AG04449 (cell line): Measurements from ENCODE around the gene LILRB5.
"Not testable (repeated sequence)": the region's sequence is repeated elsewhere in the genome, so short reads cannot be mapped to it uniquely, and the experiment has no call there.

Source experiments
- CTCF ChIA-PET: fragments of 350-600 bp; formaldehyde crosslinking; extraction: SDS; loops from one replicate; lab custom pipeline; 2021; ENCODE audit warnings: antibody characterized with exemption; lab: Yijun Ruan, JAX
- POLR2A ChIA-PET: fragments of 400-600, 350-600 bp; formaldehyde crosslinking; extraction: SDS; loops from one replicate; lab custom pipeline; 2020; ENCODE audit warnings: antibody characterized with exemption, inconsistent platforms; lab: Yijun Ruan, JAX
- DNase-seq: peaks from one replicate; pipeline ENCODE4 v3.0.0-alpha.2; 2010; ENCODE audit warnings: low read depth, low spot score
- H3K4me3 ChIP-seq: 2 replicates; pipeline ENCODE4 v1.5.1; 2011; ENCODE audit warnings: low read depth, mild to moderate bottlenecking, control low read depth, low read length
- TF ChIP-seq, protein P1 (sequence below): IDR thresholded peaks from one replicate; pipeline ENCODE4 v1.5.1; 2011; ENCODE audit warnings: mild to moderate bottlenecking, moderate library complexity, low read length, control low read depth, inconsistent platforms; ENCODE audit not compliant: insufficient read depth; ENCODE audit errors: missing control alignments

LILRB5 gene

GRCh38 chr19:54219702-54220101 is 37.4 kb downstream of the LILRB5 start:
- CTCF ChIA-PET, DNase-seq, POLR2A ChIA-PET, H3K4me3 ChIP-seq: not testable (repeated sequence)

DNA sequence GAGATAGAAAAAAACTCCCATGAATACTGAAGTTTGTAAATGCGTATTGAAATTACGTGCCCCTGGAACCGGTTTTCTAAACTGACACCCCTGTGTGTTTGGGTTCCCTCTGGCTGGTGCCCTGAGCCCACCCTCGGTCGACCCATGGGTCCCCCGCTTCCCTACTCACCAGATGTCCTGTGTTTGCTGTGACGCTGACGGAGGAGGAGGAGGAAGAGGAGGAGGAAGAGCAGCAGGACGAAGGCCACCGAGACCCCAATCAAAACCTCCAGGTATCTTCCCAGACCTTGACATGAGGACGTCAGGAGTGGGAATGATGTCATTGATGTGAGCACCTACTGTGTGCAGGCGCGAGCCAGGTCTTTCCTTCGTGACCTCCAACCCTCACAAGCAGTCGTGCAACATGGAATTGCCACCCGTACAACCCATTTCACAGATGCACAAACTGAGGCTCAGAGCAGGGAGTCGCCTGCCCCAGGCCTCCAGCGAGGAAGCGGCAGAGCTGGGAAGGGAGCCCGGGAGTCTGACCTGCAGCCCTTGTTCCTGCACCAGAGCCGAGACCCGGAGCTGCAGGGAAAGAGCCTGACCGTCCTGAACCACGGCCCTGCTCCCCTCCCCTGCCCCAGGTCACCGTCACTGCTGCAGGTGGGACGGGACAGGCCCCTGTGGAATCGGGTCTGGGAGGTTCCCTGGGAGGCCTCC is 38.0 kb downstream of the LILRB5 start:
- TF ChIP-seq, protein P1, sequence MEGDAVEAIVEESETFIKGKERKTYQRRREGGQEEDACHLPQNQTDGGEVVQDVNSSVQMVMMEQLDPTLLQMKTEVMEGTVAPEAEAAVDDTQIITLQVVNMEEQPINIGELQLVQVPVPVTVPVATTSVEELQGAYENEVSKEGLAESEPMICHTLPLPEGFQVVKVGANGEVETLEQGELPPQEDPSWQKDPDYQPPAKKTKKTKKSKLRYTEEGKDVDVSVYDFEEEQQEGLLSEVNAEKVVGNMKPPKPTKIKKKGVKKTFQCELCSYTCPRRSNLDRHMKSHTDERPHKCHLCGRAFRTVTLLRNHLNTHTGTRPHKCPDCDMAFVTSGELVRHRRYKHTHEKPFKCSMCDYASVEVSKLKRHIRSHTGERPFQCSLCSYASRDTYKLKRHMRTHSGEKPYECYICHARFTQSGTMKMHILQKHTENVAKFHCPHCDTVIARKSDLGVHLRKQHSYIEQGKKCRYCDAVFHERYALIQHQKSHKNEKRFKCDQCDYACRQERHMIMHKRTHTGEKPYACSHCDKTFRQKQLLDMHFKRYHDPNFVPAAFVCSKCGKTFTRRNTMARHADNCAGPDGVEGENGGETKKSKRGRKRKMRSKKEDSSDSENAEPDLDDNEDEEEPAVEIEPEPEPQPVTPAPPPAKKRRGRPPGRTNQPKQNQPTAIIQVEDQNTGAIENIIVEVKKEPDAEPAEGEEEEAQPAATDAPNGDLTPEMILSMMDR = no peak
- no peak overlapping the region for H3K4me3 ChIP-seq
- ChIA-PET POLR2A (no interaction called here), CTCF (no interaction called here)
- no peak for DNase-seq

- CTCF ChIA-PET = no interaction called here
- POLR2A ChIA-PET = no interaction called here
- DNase-seq = no peak
- H3K4me3 ChIP-seq = no peak overlapping the region
- TF ChIP-seq, protein P1 = no peak
Measured at GRCh38 chr19:54218259-54218658, 38.8 kb downstream of the LILRB5 start.

DNA sequence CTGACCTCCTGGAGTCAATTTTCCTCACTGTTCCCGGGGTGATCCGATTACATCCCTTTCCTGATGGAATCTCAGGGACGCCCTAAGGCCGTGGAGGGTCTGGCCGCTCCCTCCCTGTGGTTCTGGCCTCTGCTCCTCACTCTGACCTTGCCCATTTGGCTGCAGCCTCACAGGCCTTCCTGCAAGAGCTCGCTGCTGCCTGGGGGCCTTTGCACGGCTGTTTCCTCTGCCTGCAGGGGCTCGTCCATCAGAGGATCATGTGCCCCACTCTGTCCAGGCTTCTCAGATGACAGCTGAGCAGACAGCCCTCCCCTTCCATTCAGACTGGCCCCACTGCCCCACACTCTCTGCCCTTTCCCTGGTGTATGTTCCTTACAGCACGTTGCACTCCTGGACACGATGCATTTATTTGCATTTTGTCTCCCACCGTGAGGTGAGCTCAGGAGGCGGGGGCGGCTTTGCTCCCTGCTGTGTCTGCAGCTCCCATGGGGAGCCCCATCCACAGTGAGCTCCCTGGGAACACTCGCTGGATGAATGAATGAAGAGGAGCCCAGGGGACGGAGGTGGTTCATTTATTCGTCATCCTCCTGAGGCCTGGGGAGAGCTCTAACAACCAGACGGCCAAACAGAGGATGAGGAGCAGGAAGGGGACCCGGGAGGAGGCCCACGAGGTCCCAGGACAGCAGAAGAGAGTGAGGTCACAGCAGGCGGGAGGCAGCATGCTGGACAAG is 39.4 kb downstream of the LILRB5 start:
- DNase-seq, POLR2A ChIA-PET, H3K4me3 ChIP-seq: not testable (repeated sequence)
- CTCF ChIA-PET = interaction anchor here (0.6 kb wide), 1 partner anchor 116 kb away, joined by 3 read pairs; no protein-coding TSS in a partner anchor

DNA sequence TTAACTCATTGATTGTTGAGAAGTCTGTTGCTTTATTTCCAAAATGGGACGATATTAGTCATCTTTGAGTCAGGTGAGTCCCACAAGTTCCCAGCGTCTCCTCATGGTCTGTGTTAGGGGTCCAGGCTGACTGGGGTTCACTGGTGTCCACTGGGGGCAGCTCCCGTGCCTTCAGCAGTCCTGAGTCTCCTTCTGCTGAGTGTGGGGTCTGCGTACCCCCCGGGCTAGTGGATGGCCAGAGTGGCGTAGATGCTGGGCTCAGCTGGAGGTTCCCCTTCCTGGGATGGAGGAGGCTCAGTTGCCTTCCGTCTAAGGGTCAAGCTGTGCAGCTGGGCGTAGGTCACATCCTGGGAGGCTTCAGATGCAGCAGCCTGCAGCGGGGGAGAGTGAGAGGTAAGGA is 40.2 kb downstream of the LILRB5 start:
- no peak for DNase-seq
- CTCF ChIA-PET = interaction anchor here (0.6 kb wide), 1 partner anchor 115 kb away, joined by 3 read pairs; no protein-coding TSS in a partner anchor
- POLR2A ChIA-PET = no interaction called here
- no peak overlapping the region for H3K4me3 ChIP-seq
- TF ChIP-seq, protein P1 = no peak

DNA sequence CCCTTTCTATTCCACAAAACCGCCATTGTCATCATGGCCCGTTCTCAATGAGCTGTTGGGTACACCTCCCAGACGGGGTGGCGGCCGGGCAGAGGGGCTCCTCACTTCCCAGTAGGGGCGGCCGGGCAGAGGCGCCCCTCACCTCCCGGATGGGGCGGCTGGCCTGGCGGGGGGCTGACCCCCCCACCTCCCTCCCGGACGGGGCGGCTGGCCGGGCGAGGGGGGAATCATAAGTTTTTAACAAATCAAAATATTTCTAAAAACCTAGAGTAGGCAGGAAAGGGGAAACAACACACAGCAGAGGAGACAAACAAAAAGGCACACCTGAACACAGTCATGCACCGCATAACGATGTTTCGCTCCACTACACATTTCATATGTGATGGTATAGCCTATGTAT is 42.3 kb downstream of the LILRB5 start:
- H3K4me3 ChIP-seq, DNase-seq, CTCF ChIA-PET, POLR2A ChIA-PET: not testable (repeated sequence)

DNA sequence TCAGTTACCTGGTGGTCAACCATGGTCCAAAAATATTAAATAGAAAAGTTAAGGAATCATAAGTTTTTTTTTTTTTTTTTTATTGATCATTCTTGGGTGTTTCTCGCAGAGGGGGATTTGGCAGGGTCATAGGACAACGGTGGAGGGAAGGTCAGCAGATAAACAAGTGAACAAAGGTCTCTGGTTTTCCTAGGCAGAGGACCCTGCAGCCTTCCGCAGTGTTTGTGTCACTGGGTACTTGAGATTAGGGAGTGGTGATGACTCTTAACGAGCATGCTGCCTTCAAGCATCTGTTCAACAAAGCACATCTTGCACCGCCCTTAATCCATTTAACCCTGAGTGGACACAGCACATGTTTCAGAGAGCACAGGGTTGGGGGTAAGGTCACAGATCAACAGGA is 42.9 kb downstream of the LILRB5 start:
- CTCF ChIA-PET, POLR2A ChIA-PET: not testable (repeated sequence)

GRCh38 chr19:54211235-54211634 is 45.8 kb downstream of the LILRB5 start:
- CTCF ChIA-PET = interaction anchor here (1.1 to 1.5 kb wide), 2 partner anchors 20 to 43 kb away, joined by 3 read pairs; no protein-coding TSS in a partner anchor
- TF ChIP-seq, protein P1 = no peak
- no peak overlapping the region for H3K4me3 ChIP-seq
- DNase-seq = no peak
- POLR2A ChIA-PET = interaction anchor here (3.7 kb wide), 1 partner anchor 10 kb away, joined by 23 read pairs; the partner anchor contains the start of gene RPS9

More for the DNA sequence above, 42.9 kb downstream of the LILRB5 start:
- not testable (repeated sequence) for DNase-seq, H3K4me3 ChIP-seq
